Ovary (tissue), 9 donors: ENCODE results near the gene EGF. TPM values are rescaled to one million over a fixed set of nuclear protein-coding genes. Genes with fewer than 3 reads are reported as not detected.

ENCODE experiments used
- DNase-seq, 5 donors: peaks; one replicate each; pipeline ENCODE4 v3.0.0-alpha.2; 2019 to 2020
- H3K27ac ChIP-seq, 2 donors: fragments of 200-600 bp; one replicate each; pipeline versions ENCODE4 v1.5.1 to v1.8.0; 2019 to 2022
- H3K27me3 ChIP-seq: fragments of 200-600 bp; one replicate; pipeline ENCODE4 v1.8.0; 2022
- H3K36me3 ChIP-seq: fragments of 200-600 bp; sonication (generic); one replicate; pipeline ENCODE4 v1.5.1; 2019
- H3K4me1 ChIP-seq: one replicate; pipeline ENCODE4 v1.8.1; 2013; ENCODE audit warnings: mild to moderate bottlenecking, moderate library complexity; ENCODE audit not compliant: insufficient read depth
- H3K4me3 ChIP-seq: fragments of 200-600 bp; sonication (generic); one replicate; pipeline ENCODE4 v1.5.1; 2017
- H3K9me3 ChIP-seq, 2 donors: fragments of 200-600 bp in 1 of 2; sonication (generic) in 1 of 2; one replicate each; pipeline versions ENCODE4 v1.5.1 to v1.8.1; 2013 to 2019; ENCODE audit warnings: mild to moderate bottlenecking in 1 of 2, moderate library complexity in 1 of 2
- EP300 ChIP-seq: sonication (generic); formaldehyde crosslinking; IDR thresholded peaks from one replicate; pipeline ENCODE4 v1.6.1; 2017; ENCODE audit warnings: antibody characterized with exemption
- POLR2A ChIP-seq: fragments of 450-650 bp; IDR thresholded peaks from one replicate; pipeline ENCODE4 v1.6.1; 2017; ENCODE audit warnings: antibody characterized with exemption, mild to moderate bottlenecking, moderate library complexity
- WGBS, 3 donors: extraction: QIAGEN DNeasy Blood & Tissue Kit in 1 of 3; methylation state at CpG; one replicate each; pipeline versions ENCODE4 v1.1.5 to v1.1.7; 2013 to 2017; 5-methylcytosine and 5-hydroxymethylcytosine counted together
- intact Hi-C, 4 donors: fragments of 100-400 bp; cut with DNase I; formaldehyde crosslinking; loops; one replicate each; pipeline versions ENCODE4 v1.11.0 to v1.15.1; 2022 to 2023
- polyA plus RNA-seq, 2 donors: library from polyadenylated mRNA; stranded (reverse); fragments of 200-250 nt in 1 of 2; fragments of 350-450 nt in 1 of 2; fragmentation: Illumina TruSeq in 1 of 2; extraction: RNeasy Lipid Tissue Mini Kit (QIAGEN cat#74804) in 1 of 2; gene quantifications; one replicate each; pipeline ENCODE4 v1.2.3, GENCODE V29; 2013 to 2014
- total RNA-seq, 7 donors: library from RNA; depleted of rRNA in 2 of 7; stranded (reverse); fragments of >200 nt in 2 of 7; fragmentation: NEBNext Ultra II Directional in 3 of 7; extraction: Animal tissue kit (Norgen Biotek cat#: 25700) in 3 of 7; gene quantifications; one replicate each; pipeline versions ENCODE4 v1.1.0 to v1.2.4, GENCODE V29; 2016 to 2023
- TF ChIP-seq, protein P1 (sequence below), 3 donors: fragments of 450-650 bp in 2 of 3; fragments of 200-600 bp in 1 of 3; IDR thresholded peaks; one replicate each; pipeline versions ENCODE4 v1.5.1 to v1.8.0; 2016 to 2022; ENCODE audit warnings: antibody characterized with exemption in 3 of 3, mild to moderate bottlenecking in 1 of 3
- donor health status: DM: no; HTN: no; CAD: no; lungs with moderate emphysema.
- donor health status: DM: no; HTN: no; CAD: no.
- donor health status: Bipolar disorder and iron deficiency.
- donor health status: DM: yes; HTN: yes; CAD: no.
- donor health status: DM: no; HTN: no; CAD: no.
- donor health status: DM: yes; HTN: yes; CAD: no.

EGF gene
- total and polyA plus RNA-seq, 9 donors, result 0.12 to 0.87 (median 0.30) TPM; not detected in 4

DNA sequence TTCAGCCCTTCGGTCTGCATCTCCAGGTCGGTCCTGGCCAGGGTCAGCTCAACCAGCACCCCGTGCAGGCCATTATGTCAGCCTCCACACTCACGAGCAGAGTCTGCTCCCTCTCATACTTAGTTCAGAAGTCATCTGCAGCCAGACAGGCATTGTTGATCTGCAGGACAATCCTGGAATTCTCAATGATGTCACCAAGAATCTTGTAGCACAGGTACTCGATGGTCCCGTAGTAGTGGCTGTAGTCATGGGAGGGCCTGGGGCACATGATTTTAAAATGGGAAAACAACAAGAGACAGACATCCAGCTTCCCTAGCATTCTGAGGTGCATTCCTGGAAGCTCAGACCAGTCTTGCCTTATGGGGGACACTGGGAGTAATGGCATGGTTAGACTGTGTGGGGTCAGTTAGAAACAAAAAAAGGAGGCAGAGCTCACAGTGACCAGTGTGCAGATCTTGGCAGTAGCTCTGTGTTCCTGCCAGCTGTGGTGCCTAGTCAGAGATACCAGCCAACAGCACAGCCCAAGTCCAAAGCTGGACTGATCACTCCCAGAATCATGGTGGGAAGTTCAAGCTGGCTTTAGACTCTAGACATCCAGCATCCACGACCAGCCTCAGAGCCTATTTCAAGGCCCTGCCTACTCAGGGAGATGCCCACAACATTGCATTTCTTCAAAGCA lies 32.9 kb upstream of the EGF start:
- Histone ChIP-seq H3K9me3 (no peaks in the 10 kb centered on the region), H3K4me1 (no peaks in the 10 kb centered on the region), H3K36me3 (no peaks in the 10 kb centered on the region), H3K27me3 (no peaks in the 10 kb centered on the region), H3K27ac (no peak overlapping the region), H3K4me3 (no peak overlapping the region)
- intact Hi-C loops, result no loop called here
- no peak for TF ChIP-seq POLR2A
- 88 to 96% (median 89%) methylated on average over 7 of the region's 7 CpGs for WGBS, 3 donors
- DNase-seq, result no peak

DNA sequence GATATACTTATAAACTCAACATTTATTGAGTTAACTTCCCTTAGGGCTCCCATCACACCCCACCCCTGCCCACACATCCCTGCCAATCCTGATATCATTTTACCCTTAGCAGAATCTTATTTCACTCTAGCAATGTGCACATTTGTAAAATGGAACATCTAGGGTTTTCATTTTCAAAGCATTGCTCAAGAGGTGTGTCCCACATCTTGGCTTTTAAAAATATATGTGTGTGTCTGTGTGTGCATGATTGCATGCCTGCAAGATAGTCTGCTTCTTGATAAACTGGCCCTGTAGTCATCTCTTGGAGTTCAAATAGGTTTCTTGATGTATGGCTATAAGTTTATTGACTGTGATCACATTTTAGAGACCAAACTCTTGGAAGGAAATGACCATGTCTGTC lies 26.4 kb upstream of the EGF start:
- TF ChIP-seq EP300 (no peak), POLR2A (no peak)
- TF ChIP-seq, protein P1, sequence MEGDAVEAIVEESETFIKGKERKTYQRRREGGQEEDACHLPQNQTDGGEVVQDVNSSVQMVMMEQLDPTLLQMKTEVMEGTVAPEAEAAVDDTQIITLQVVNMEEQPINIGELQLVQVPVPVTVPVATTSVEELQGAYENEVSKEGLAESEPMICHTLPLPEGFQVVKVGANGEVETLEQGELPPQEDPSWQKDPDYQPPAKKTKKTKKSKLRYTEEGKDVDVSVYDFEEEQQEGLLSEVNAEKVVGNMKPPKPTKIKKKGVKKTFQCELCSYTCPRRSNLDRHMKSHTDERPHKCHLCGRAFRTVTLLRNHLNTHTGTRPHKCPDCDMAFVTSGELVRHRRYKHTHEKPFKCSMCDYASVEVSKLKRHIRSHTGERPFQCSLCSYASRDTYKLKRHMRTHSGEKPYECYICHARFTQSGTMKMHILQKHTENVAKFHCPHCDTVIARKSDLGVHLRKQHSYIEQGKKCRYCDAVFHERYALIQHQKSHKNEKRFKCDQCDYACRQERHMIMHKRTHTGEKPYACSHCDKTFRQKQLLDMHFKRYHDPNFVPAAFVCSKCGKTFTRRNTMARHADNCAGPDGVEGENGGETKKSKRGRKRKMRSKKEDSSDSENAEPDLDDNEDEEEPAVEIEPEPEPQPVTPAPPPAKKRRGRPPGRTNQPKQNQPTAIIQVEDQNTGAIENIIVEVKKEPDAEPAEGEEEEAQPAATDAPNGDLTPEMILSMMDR (IDR thresholded peaks at IDR 0.05), result no peak
- intact Hi-C loops, result no loop called here
- no peak overlapping the region for H3K27ac ChIP-seq
- no peaks in the 10 kb centered on the region for H3K9me3 ChIP-seq
- H3K4me1 ChIP-seq, result no peaks in the 10 kb centered on the region
- no peak overlapping the region for H3K4me3 ChIP-seq
- DNase-seq, result no peak
- no peaks in the 10 kb centered on the region for H3K36me3 ChIP-seq
- H3K27me3 ChIP-seq, result no peaks in the 10 kb centered on the region

DNA sequence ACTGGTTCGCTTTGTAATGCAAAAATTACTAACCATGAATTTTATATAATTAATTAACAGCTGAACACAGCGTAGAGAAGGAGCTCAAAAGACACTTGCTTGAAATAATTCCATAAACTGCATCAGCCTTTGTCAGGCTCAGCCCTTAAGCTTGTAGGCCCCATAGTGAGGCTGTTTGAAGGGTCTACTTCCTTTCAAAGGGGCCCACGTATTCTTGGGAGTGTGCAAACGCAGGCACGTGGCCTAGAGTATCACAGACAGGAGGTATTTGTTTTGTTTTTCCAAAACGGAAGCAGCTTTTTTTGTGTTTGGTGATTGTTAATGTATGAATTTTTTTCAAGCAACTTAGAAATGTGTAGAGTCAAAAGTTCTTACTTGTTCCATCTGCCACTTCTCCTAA lies 25.6 kb upstream of the EGF start:
- intact Hi-C loops, result no loop called here
- 34 to 51% (median 37%) methylated on average over 6 of the region's 6 CpGs for WGBS, 3 donors
- Histone ChIP-seq H3K9me3 (no peaks in the 10 kb centered on the region), H3K4me1 (no peaks in the 10 kb centered on the region), H3K27me3 (no peaks in the 10 kb centered on the region), H3K36me3 (no peaks in the 10 kb centered on the region), H3K27ac (no peak overlapping the region), H3K4me3 (no peak overlapping the region)
- TF ChIP-seq POLR2A (no peak), EP300 (no peak)
- TF ChIP-seq, protein P1 (IDR thresholded peaks at IDR 0.05), result no peak
- DNase-seq, result no peak

DNA sequence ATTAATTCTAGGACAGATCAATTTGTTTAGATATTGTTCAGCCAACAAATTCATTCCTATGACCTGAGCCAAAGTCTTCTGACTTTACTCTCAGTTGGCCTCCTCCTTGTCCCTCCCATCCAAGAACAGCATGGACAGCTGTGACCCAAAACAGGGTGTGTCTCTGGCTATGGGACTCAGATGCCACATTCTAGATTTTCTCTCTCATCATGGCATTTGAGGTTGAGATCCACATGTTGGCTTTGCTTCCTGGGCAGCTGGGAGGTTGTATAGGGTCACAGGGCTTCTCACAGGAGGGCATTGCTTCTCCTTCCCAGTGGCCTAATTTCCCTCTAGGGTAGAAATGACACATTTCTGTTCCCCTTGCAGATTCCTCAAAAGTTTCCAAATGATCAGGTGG lies 22.6 kb upstream of the EGF start:
- TF ChIP-seq POLR2A (no peak), EP300 (no peak)
- TF ChIP-seq, protein P1 (IDR thresholded peaks at IDR 0.05), result no peak
- H3K4me1 ChIP-seq, result no peaks in the 10 kb centered on the region
- H3K27me3 ChIP-seq, result no peaks in the 10 kb centered on the region
- intact Hi-C loops, result no loop called here
- H3K4me3 ChIP-seq, result no peak overlapping the region
- H3K27ac ChIP-seq, result no peak overlapping the region
- no peak for DNase-seq
- H3K9me3 ChIP-seq, result no peaks in the 10 kb centered on the region
- H3K36me3 ChIP-seq, result no peaks in the 10 kb centered on the region

DNA sequence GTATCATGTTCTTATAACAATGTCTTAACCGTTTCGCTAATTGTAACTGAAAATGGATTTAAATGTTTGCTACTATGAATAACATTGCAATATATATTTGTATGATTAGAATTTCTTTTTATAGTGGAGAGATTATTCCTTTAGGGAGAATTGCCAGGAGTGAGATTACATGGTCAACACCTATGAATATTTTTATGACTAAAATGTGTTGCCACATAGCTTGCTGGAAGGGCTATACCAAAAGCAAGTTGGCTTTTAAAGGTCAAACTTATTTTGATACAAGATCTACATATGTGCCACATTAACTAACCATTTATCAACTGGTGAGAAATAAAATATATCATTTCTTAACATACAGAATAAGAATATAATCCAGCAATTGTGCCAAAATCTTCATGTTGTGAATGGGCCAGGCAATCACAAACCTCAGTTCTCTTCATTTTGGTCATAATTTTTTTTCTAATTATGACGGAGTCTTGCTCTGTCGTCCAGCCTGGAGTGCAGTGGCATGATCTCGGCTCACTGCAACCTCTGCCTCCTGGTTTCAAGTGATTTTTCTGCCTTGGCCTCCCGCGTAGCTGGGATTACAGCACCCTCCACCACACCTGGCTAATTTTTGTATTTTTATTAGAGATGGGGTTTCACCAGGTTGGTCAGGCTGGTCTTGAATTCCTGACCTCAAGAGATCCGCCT lies 10.0 kb upstream of the EGF start:
- H3K27me3 ChIP-seq, result no peaks in the 10 kb centered on the region
- no peak for DNase-seq
- H3K27ac ChIP-seq, result no peak overlapping the region
- WGBS, 3 donors, result 90 to 95% (median 94%) methylated on average over 8 of the region's 8 CpGs
- no peak overlapping the region for H3K4me3 ChIP-seq
- H3K4me1 ChIP-seq, result no peaks in the 10 kb centered on the region
- no peaks in the 10 kb centered on the region for H3K9me3 ChIP-seq
- intact Hi-C loops, result no loop called here
- no peaks in the 10 kb centered on the region for H3K36me3 ChIP-seq
- TF ChIP-seq, protein P1 (IDR thresholded peaks at IDR 0.05), result no peak
- TF ChIP-seq EP300, result no peak
- TF ChIP-seq POLR2A, result no peak
